Prostate gland (tissue), 2 donors: Measurements from ENCODE around the gene SLC44A4. TPM values are rescaled to one million over a fixed set of nuclear protein-coding genes. Genes with fewer than 3 reads are reported as not detected.

ENCODE experiments used
- DNase-seq: peaks from one replicate; pipeline ENCODE4 v3.0.0-alpha.2; 2019; ENCODE audit warnings: low spot score
- H3K27ac ChIP-seq, 2 donors: fragments of 200-600 bp; sonication (generic); 2 replicates each; pipeline ENCODE4 v1.5.1; 2017 to 2019
- H3K27me3 ChIP-seq: fragments of 200-600 bp; sonication (generic); replicated peaks from 2 replicates; pipeline ENCODE4 v1.5.1; 2019; ENCODE audit not compliant: insufficient read depth
- H3K36me3 ChIP-seq, 2 donors: fragments of 200-600 bp; sonication (generic); 1 replicate in 1 of 2; 2 replicates in 1 of 2; pipeline versions ENCODE4 v1.5.1 to v1.8.1; 2017 to 2019
- H3K4me1 ChIP-seq: fragments of 200-600 bp; sonication (generic); replicated peaks from 2 replicates; pipeline ENCODE4 v1.5.1; 2019
- H3K4me3 ChIP-seq, 2 donors: fragments of 200-600 bp; sonication (generic); 2 replicates each; pipeline ENCODE4 v1.5.1; 2017 to 2019
- H3K9me3 ChIP-seq: fragments of 200-600 bp; sonication (generic); 2 replicates; pipeline ENCODE4 v1.5.1; 2017
- CTCF ChIP-seq, 4 experiments: fragments of 200-600 bp in 2 of 4; fragments of 450-650 bp in 2 of 4; sonication (generic) in 2 of 4; IDR thresholded peaks; 1 replicate in 3 of 4; 2 replicates in 1 of 4; pipeline ENCODE4 v1.5.1; 2016 to 2019; ENCODE audit warnings: antibody characterized with exemption in 4 of 4, mild to moderate bottlenecking in 2 of 4, moderate library complexity in 2 of 4
- POLR2A ChIP-seq: fragments of 450-650 bp; IDR thresholded peaks from one replicate; pipeline ENCODE4 v1.6.1; 2016; ENCODE audit warnings: antibody characterized with exemption, mild to moderate bottlenecking
- POLR2AphosphoS5 ChIP-seq: sonication (generic); formaldehyde crosslinking; IDR thresholded peaks from one replicate; pipeline ENCODE4 v1.6.1; 2017; ENCODE audit warnings: antibody characterized with exemption
- WGBS: methylation state at CpG from one replicate; pipeline ENCODE4 v1.1.5; 2018; 5-methylcytosine and 5-hydroxymethylcytosine counted together
- intact Hi-C: fragments of 100-400 bp; cut with DNase I; formaldehyde crosslinking; loops from one replicate; pipeline ENCODE4 v1.14.2; 2022
- total RNA-seq, 2 donors: library from RNA; depleted of rRNA; stranded (reverse); fragments of >200 nt; gene quantifications; one replicate each; pipeline ENCODE4 v1.1.0, GENCODE V29; 2016

SLC44A4 gene
- total RNA-seq, 2 donors from 2014 or later = 125 to 332 TPM

- H3K9me3 ChIP-seq = no peaks in the 10 kb centered on the region
- intact Hi-C loops = no loop called here
- DNase-seq = no peak
- no peaks in the 10 kb centered on the region for H3K27me3 ChIP-seq
- no peak overlapping the region for H3K4me3 ChIP-seq
- H3K27ac ChIP-seq = peak overlapping the region; percentile 98
- H3K36me3 ChIP-seq = peaks cover 19 to 22% of the 10 kb centered on the region in 2 donors
- no peaks in the 10 kb centered on the region for H3K4me1 ChIP-seq
- 82% methylated on average over 9 of the region's 9 CpGs for WGBS
- no peak for TF ChIP-seq CTCF (IDR thresholded peaks at IDR 0.05)
Measured at GRCh38 chr6:31881136-31881859, 2.5 kb upstream of the SLC44A4 start.

- TF ChIP-seq POLR2AphosphoS5 = no peak
- Histone ChIP-seq H3K4me3 (no peak overlapping the region), H3K9me3 (no peaks in the 10 kb centered on the region), H3K4me1 (no peaks in the 10 kb centered on the region), H3K27me3 (no peaks in the 10 kb centered on the region), H3K36me3 (peaks cover 19 to 22% of the 10 kb centered on the region in 2 donors), H3K27ac (peak overlapping the region; percentile 98)
- intact Hi-C loops = no loop called here
- 86% methylated on average over 10 of the region's 10 CpGs for WGBS
- no peak for DNase-seq
Measured at GRCh38 chr6:31880616-31881015, 1.8 kb upstream of the SLC44A4 start.

- no peaks in the 10 kb centered on the region for H3K9me3 ChIP-seq
- WGBS = 60% methylated on average over 10 of the region's 10 CpGs
- peak overlapping the region; percentile 98 for H3K27ac ChIP-seq
- no peak for TF ChIP-seq CTCF (IDR thresholded peaks at IDR 0.05)
- TF ChIP-seq POLR2A = no peak
- no peak for TF ChIP-seq POLR2AphosphoS5
- H3K27me3 ChIP-seq = no peaks in the 10 kb centered on the region
- peaks cover 19 to 22% of the 10 kb centered on the region in 2 donors for H3K36me3 ChIP-seq
- peaks cover 2% of the 10 kb centered on the region for H3K4me1 ChIP-seq
- intact Hi-C loops = no loop called here
- peak; percentile 81 for DNase-seq
- H3K4me3 ChIP-seq = no peak overlapping the region
Measured at GRCh38 chr6:31879901-31880300, 1.1 kb upstream of the SLC44A4 start.

GRCh38 chr6:31879143-31879542, 346 bp upstream of the SLC44A4 start:
- Histone ChIP-seq H3K27ac (peak overlapping the region; percentile 98), H3K36me3 (peaks cover 12 to 17% of the 10 kb centered on the region in 2 donors), H3K9me3 (no peaks in the 10 kb centered on the region), H3K27me3 (no peaks in the 10 kb centered on the region), H3K4me1 (peaks cover 8% of the 10 kb centered on the region), H3K4me3 (peak overlapping the region; percentile 45 to 60)
- WGBS = 56% methylated on average over 13 of the region's 13 CpGs
- TF ChIP-seq CTCF (IDR thresholded peaks at IDR 0.05) (no peak), POLR2AphosphoS5 (peak; percentile 11), POLR2A (no peak)
- intact Hi-C loops = no loop called here
- DNase-seq = no peak

- no peak for TF ChIP-seq CTCF (IDR thresholded peaks at IDR 0.05)
- TF ChIP-seq POLR2A = no peak
- no peak for TF ChIP-seq POLR2AphosphoS5
- no peak for DNase-seq
- H3K36me3 ChIP-seq = peaks cover 10 to 11% of the 10 kb centered on the region in 2 donors
- no peaks in the 10 kb centered on the region for H3K27me3 ChIP-seq
- intact Hi-C loops = no loop called here
- H3K27ac ChIP-seq = peak overlapping the region; percentile 98
- H3K9me3 ChIP-seq = no peaks in the 10 kb centered on the region
- peak overlapping the region; percentile 45 to 60 for H3K4me3 ChIP-seq
- WGBS = 76% methylated on average over 3 of the region's 3 CpGs
- peaks cover 15% of the 10 kb centered on the region for H3K4me1 ChIP-seq
Measured at GRCh38 chr6:31878222-31878621, 575 bp downstream of the SLC44A4 start.
